GM18909 (cell line): ENCODE results near the gene DOK7.

Experiments used
- ATAC-seq: cut with Tn5 transposase; IDR thresholded peaks from one replicate; pipeline ENCODE4 v1.9.1; 2021; ENCODE audit warnings: mild to moderate bottlenecking; ENCODE audit not compliant: unreplicated experiment, poor library complexity

Gene DOK7, protein sequence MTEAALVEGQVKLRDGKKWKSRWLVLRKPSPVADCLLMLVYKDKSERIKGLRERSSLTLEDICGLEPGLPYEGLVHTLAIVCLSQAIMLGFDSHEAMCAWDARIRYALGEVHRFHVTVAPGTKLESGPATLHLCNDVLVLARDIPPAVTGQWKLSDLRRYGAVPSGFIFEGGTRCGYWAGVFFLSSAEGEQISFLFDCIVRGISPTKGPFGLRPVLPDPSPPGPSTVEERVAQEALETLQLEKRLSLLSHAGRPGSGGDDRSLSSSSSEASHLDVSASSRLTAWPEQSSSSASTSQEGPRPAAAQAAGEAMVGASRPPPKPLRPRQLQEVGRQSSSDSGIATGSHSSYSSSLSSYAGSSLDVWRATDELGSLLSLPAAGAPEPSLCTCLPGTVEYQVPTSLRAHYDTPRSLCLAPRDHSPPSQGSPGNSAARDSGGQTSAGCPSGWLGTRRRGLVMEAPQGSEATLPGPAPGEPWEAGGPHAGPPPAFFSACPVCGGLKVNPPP

DNA sequence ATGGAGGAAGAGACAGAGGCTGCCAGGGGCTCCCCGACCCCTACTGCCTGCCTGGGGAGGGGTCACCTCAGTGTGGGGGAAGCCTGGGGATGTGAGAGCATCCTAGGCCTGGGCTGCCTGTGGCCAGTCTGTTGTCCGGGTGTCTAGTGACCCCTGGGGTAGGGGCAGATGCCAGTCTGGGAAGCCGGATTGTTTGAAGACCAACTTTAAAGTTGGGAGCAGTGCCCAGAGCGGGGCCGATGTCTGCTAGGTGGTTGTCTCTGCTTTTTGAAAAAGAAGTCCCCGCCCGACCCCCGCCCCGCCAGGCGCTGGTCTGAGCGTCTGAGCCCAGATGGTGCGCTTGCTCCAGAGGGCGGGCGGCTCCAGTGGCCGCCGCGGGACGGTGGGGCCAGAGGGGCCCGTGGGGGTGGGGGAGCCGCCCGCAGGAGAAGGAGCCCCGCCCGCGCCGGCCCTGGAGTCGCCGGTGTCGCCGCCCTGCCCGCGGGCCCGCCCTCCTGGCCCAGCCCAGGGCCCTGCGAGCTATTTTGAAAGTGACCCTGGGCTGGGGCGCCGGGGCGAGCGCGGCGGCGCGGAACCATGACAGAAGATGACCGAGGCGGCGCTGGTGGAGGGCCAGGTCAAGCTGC, at the start of gene DOK7:
DOK7 (plus strand) TSS at position 517 of the 626 bp plus-strand sequence; CDS start at position 587, 70 bp downstream.
- ATAC-seq = no peak

DNA sequence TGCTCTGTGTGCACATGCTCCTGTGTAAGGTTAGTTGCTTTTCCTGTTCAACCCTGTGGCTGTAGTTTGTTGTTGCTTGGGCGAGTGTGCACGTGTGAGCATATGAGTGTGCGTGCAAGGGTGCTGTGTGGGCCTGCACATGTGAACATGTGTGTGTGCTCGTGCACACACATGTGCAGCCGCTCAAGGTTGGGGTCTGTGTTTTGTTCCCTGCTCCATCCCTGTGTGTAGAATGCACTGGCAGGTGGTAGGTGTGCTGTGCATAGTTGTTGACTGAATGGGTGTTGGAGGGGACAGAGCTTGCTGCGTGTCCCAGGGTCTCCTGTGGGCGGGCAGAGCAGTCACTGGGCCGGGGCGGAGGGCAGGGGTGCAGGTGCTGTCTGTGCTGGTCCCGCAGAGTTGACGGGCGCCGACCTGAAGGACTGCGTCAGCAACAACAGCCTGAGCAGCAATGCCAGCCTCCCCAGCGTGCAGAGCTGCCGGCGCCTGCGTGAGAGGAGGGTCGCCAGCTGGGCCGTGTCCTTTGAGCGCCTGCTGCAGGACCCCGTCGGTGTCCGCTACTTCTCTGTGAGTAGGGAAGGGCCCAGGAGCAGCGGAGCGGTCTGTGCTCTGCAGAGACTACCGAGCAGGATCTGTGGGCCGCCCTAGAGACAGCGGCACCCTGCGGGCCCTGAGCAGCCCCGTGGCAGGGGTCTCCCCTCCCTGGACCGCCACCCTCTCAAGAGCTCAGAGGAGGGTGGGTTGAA, 49.3 kb upstream of the DOK7 start:
- no peak for ATAC-seq

DNA sequence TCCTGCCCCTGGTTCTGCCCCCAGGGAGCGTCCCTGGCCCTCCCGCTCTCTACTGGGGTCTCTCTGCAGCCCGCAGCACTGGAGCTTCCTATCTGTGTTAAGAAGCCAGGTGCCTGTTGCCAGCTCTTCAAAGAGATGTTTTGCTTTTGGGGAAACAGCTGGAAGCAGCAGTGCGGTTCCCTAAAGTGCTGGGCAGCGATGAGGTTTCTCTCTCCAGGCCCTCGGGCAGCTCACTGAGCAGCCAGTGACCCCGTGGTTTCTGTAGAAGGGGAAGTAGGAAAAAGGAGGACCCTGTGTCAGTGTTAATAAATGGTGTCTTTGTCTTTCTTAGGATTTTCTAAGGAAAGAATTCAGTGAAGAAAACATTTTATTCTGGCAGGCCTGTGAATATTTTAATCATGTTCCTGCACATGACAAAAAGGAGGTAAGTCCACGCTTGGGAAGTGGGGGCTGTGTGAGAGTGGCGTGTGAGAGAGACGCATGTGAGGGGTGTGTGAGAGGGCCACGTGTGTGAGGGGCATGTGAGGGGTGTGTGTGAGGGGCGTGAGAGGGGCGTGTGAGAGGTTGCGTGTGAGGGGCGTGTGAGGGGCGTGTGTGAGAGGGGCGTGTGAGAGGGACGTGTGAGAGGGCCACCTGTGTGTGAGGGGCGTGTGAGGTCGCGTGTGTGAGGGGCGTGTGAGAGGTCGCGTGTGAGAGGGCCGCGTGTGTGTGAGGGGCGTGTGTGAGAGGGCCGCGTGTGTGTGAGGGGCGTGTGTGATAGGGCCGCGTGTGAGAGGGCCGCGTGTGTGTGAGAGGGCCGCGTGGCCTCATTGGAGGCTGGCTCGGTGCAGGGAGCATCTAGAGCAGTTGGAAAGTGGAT, 48.5 kb upstream of the DOK7 start:
- no peak for ATAC-seq

DNA sequence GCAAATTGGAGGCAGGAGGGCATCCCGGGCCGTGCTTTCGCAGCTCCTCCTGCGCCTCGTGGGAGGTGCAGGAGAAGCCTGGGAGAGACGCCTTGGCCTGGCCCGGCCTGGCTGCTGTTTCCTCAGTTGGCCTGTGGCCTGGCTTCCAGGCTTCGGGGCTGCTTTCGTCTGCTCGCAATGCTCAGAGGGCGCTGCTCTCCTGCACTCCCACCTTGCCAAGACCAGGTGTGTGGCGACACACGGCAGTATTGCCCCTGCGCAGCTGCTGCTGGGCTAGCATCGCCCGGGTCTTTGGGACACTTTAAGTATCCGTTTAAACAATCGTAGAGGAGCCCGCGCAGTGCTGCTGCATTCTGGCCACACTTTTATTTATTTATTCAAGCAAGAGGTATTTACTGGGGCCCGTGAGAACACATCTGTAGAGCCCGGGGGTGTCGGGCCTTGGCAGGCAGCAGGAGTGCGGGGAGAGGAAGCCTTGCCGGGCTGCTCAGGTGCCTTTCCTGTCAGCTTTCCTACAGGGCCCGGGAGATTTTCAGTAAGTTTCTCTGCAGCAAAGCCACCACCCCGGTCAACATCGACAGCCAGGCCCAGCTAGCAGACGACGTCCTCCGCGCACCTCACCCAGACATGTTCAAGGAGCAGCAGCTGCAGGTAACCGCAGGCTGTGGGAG, 47.5 kb upstream of the DOK7 start:
- ATAC-seq = no peak

DNA sequence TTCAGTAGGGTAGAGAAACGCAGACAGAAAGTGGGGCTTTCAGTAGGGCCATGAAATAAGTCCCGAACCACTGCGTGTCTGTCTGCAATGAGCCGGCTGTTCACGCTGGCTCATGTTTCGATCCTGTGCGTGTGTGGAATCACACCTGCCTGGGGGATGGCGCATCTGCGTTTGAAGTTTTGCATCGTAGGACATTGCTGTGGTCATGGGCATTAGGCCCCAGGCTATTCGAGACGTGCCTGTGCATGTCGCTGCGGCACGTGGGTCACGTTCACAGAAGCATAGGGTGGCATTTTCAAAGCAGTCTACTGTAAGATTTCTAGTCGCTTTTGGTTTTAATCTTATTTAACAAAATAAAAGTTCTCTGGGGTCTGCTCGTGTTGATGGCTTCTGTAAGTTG, 46.8 kb upstream of the DOK7 start:
- no peak for ATAC-seq

DNA sequence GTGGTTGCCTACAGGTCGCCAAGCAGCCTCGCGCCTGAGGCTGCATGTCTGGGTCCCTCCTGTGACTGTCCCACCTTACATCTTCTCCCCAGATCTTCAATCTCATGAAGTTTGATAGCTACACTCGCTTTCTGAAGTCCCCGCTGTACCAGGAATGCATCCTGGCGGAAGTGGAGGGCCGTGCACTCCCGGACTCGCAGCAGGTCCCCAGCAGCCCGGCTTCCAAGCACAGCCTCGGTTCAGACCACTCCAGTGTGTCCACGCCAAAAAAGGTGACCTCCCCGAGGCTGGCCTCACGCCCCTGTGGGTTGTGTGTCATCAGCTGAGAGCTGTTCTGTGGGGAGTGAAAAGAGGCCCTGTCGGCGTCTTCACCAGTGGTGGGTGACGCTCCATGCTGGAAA, 46.3 kb upstream of the DOK7 start:
- ATAC-seq = no peak

DNA sequence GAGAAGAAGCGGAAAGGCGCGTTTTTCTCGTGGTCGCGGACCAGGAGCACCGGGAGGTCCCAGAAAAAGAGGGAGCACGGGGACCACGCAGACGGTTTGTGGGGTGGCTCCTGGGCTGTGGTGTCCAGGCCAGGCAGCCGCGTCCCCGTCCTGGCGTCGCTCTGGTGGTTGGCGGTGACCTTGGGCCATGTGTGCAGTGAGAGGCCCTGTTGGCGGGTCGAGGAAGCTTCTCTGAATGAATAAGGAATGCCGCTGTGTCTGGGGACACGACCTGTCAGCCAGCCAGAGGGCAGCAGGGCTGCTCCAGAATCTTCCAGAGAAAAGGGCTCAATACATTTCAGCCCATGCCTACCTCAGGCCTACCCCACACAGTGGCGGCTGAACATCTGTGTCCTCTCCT, 45.7 kb upstream of the DOK7 start:
- ATAC-seq = no peak

DNA sequence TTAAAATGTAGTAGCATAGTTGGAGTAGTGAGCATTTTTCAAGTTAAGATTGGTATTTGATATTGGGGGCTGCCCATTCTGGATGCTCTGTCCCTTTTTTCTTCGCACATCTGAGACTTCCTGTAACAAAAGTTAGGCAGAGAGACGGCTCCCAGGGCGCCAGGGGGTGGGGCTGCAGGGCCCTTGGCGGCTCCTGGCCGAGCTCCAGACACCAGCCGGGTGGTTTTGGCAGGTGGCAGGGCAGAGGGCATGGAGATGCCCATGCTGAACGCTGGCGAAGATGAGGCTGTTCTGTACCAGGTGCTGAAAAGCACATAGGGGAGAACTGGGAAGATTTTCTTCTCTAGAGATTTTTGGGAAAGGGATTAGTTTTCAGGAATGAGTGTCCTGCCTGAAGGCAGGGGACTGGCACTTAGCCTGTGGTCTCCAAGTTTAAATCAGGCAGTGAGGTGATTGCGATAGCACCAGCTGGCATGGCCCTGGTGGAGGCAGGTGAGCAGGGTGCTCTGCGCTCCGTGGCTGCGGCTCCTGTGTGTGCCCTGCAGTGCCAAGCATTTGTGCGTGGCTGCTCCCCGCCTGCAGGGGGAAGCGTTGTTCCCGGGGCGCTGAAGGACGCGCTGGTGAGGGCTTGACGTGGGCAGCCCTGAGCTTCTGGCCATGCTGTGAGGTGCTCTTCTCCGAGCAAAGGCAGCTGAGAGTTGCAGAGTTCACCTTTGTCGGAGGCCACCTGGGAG, 44.9 kb upstream of the DOK7 start:
- ATAC-seq = no peak

DNA sequence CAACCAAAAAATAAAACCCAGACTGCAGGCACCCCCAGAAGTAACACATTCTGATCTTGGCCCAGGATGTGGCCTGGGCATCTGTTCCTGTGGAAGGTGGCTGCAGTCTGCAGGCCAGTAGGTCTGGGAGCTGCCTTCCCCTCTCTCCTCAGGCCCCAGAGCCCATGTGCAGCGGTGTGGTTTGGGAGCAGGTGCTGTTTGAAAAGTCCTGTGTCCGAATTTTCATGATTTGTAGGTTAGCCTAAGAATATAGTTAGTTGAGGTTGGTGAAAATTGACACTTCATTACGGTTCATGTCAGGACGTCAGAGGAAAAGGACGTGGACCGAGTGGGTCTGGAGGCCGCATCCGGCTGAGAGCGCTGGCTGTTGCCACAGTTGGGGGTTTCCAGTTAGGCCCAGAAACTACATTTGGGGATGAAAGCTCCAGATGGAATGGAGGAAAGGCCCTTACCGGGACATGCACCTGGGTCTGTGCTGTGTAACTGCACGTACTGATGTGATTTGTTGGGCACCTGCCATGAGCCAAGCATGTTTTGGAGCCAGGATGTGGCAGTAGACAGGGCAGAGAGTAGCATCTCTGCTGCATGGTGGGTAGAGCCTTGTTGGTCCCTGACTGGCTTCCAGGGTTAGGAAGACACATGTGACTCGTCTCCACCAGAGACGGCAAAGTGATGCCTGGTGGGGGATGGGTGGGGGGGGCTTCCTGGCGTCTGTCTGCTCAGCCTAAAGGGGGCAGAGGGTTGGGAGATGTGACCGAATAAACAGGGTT, 43.1 kb upstream of the DOK7 start:
- ATAC-seq = no peak

DNA sequence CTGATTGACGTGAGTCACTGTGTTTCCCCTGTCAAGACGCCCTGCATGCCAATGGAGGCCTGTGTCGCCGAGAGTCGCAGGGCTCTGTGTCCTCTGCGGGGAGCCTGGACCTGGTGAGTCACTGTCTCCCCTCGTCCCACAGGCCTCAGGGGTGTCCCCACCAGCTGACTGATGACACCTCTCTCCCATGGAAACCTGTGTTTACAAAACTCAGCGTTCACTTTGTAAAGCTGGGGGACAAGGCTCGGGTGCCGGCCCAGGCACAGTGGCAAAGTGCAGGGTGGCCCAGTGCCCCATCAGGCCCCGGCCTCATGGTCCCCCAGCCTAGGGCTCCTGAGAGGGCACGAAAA, 42.5 kb upstream of the DOK7 start:
- no peak for ATAC-seq

DNA sequence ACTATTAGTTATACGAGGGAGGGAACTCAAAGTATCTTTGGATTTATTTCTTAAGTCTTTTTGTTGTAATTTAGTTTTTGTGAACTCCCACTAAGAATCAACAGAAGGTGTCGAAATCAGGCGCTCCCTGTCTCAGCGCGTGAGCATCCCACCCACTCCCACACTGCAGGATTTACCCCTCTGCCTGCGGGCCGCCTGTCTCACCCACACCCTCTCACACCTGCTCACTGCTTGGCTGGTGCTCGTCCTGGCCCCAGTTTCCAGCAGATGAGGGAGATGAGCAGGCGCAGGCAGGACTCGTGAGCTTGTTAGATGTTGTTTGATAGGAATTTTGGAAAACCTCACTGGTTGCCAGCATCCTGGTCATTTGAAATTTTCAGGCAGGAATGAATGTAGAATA, 42.1 kb upstream of the DOK7 start:
- no peak for ATAC-seq

DNA sequence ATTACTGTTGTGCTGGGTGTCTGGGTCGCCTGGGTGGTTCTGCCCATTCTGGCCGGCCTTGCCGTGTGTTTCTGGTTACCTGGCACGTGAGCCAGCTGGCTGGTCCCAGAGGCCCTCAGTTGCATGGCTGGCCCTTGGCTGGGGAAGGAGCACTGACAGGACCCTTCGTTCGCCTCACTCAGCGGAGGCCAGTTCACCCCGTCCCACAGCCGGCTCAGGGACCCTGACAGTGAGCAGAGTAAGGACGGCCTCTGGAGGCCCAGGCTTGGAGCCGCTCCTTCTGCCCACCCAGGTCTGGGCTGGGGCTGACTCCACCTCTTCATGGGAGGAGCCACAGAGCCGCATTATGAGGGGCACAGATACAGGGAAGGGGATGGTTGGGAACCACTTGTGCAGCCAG, 41.6 kb upstream of the DOK7 start:
- ATAC-seq = no peak

DNA sequence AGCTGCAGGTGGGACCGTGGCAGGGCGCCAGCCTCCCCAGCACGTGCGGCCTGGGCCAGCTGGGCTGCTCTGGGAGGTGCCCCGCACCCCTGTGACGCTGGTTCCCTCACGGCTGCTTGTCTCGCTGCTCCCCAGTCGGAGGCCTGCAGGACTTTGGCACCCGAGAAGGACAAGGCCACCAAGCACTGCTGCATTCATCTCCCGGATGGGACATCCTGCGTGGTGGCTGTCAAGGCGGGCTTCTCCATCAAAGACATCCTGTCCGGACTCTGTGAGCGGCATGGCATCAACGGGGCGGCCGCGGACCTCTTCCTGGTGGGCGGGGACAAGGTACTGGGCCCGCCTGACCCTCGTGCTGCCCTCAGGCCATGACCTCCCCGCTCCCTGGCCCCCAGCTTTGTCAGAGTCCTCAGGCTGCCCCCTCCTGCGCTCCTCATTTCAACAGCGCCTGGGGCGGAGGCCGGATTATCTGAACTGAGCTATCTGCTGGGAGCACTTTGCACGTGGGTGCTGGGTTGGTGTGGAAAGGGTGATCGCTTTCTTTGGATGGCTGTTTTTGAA, 40.8 kb upstream of the DOK7 start:
- no peak for ATAC-seq

DNA sequence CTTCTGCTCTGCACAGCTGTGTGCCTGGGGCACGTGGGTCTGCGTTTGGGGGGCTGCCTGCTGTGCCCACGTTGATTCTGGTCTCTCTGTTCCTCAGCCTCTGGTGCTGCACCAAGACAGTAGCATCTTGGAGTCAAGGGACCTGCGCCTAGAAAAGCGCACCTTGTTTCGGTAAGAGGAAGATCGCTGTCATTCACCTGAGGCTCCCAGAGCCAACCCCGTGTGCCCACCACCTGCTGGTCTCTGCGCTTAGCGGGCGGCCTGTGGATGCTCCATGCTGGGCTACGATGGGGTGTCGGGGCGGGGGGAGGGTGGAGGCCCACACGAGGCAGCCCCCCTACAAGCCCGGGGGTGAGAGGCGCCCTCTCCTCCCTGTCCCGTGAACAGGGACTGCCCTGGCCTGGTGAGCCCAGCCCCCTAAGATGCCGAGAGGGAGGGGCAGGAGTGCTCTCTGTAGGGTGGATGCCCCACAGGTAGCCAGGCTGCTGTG, 40.3 kb upstream of the DOK7 start:
- no peak for ATAC-seq

DNA sequence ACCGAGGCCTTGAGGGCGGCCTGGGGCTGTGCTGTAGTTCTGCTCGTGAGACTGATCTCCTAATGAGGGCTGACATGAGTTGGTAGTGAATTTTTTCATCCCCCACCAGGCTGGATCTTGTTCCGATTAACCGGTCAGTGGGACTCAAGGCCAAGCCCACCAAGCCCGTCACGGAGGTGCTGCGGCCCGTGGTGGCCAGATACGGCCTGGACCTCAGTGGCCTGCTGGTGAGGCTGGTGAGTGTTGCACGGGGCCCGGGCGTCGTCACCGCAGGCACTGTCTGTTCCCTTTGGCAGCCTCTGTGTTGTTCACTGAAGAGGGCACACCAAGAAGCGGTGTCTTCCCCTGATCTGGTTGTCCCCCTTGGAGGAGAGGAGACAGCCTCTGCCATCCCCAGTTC, 39.7 kb upstream of the DOK7 start:
- ATAC-seq = no peak

DNA sequence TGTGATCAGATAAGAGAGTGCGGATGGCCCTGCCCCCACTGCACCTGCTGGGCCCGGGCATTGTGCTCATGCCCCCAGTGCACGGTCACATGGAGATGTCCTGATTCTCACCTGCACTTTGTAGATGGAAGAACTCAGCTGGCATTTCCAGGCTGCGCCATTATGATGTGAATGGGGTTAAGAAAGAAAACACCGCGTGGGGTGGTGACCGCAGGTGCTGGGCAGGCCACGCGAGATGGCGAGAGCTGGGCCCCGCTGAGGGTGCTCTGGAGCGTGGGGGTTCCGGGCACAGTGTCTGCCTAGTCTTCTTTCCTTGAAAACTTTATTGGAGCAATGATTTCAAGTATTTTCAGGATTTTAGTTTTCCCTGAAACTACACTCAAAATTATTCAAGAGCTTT, 39.2 kb upstream of the DOK7 start:
- ATAC-seq = no peak

DNA sequence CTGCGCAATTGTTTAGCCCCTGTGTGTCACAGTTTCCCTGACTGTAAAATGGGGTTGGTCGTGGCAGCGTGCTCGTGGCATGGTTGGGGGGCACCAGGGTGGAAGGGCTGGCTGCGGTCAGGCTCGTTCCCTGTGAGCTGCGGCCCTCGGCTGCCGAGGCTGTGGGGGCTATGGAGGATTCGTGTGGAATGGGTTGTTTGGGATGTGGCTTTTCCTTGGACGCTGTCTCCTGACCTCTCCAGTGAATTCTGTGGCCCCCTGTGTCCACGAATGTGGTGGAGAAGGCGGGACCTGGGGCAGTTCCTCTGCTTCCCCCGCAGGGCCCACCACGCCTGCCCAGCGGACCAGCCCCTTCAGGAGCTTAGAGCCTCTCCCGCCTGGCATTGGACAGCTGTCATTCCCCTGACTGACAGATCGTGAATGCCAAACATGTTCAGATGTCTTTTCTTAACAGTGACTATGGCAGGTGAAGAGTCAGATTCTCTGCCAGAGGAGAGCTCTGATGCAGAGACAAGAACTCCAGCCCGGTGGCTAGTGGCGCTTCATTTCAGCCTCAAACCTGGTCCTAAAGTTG, 38.5 kb upstream of the DOK7 start:
- ATAC-seq = no peak
